ENCODE results near the gene PRDM15. TPM values are rescaled to one million over a fixed set of nuclear protein-coding genes. Genes with fewer than 3 reads are reported as not detected.

Gene PRDM15
- total and polyA plus RNA-seq, 7 donors = 1.2 to 6.9 (median 4.6) TPM

DNA sequence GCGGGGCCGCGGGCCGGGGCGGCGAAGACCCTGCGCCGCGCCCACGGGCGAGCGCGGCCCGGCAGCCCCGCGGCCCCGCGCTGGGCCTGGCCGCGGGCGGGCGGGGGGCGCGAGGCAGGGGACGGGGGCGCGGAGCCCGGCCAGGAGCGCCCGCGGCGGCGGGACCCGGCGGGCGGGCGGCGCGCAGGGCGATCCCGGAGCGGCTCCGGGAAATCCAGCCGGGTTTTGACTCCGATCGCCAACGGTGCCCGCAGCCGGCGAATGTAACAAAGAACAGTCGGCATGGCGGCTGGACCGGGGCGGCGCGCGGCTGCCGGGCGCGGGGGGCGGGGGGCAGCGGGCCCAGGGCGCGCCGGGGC lies 334 bp downstream of the PRDM15 start:
- 1% methylated on average over 65 of the region's 65 CpGs for WGBS, 2 donors
- no peaks in the 10 kb centered on the region for H3K36me3 ChIP-seq
- H3K4me1 ChIP-seq = peaks cover 0 to 28% (median 17%) of the 10 kb centered on the region in 4 donors
- no peaks in the 10 kb centered on the region for H3K9me3 ChIP-seq
- intact Hi-C loops (cut with DNase I) = loop anchor here (2.0 to 10.0 kb wide), 6 partner anchors 48 to 346 kb away; partner anchors contain the start of gene ZBTB21
- TF ChIP-seq POLR2AphosphoS5 (IDR thresholded peaks at IDR 0.05) = peak in 2 of 4 donors; percentile 16 to 31
- TF ChIP-seq POLR2A (IDR thresholded peaks at IDR 0.05) = no peak
- no peak for TF ChIP-seq EP300 (IDR thresholded peaks at IDR 0.05)
- no peaks in the 10 kb centered on the region for H3K27me3 ChIP-seq
- peak overlapping the region; percentile 51 to 89 (median 79) for H3K27ac ChIP-seq
- H3K4me3 ChIP-seq = peak overlapping the region; percentile 40 to 97 (median 86)
- DNase-seq = peak; percentile 90

DNA sequence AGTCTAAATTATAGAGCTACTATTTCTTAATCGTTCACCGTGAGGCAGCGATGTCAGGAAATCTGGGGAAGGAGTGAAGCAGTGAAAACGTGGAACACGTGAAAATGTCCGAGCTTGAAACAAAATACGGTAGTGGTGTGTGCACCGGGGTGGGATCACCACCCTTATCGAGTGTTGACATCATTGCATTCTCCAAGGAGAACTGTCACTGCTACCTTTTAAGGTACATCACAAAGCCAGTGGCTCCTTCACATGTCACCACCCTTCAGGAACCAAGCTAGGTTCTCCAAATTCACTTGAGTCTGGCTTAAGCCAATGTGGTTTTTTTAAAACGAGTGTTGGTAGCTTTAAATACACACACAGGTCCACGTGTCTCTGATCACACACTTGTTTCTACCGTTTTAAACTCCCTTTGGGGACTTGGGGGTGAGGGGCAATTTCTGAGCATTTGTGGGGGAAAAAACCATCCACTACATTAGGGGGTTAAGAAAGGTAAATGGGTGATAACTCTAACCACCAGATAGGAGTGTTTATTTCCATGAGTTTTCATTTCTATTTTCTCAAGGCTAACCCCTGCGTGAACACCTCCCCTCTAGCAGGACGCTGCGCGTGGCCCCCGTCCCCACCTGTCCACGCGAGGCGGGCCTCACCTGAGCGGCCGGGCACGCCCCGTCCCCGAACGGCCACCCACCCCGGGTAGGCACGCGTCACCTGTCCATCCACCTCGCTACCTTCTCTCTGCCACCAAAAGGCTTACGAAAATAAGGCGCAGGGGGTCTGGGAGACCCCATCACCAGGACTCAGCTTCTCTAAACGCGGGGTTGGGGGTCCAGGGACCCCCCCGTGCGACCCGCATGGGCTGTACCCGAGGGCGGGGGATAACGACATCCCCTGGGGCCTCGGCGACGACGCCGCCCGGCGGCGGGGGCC lies 978 bp downstream of the PRDM15 start:
- Histone ChIP-seq H3K27me3 (no peaks in the 10 kb centered on the region), H3K9me3 (no peaks in the 10 kb centered on the region), H3K4me3 (peak overlapping the region; percentile 40 to 97 (median 86)), H3K4me1 (peaks cover 0 to 28% (median 17%) of the 10 kb centered on the region in 4 donors), H3K27ac (peak overlapping the region; percentile 51 to 72 (median 70)), H3K36me3 (no peaks in the 10 kb centered on the region)
- intact Hi-C loops (cut with DNase I) = loop anchor here (2.0 to 10.0 kb wide), 6 partner anchors 49 to 347 kb away; partner anchors contain the start of gene ZBTB21
- DNase-seq = no peak
- peak in 1 of 4 donors; percentile 8 for TF ChIP-seq POLR2AphosphoS5 (IDR thresholded peaks at IDR 0.05)
- TF ChIP-seq POLR2A (IDR thresholded peaks at IDR 0.05) = no peak
- 2 to 6% methylated on average over 48 of the region's 48 CpGs for WGBS, 2 donors

DNA sequence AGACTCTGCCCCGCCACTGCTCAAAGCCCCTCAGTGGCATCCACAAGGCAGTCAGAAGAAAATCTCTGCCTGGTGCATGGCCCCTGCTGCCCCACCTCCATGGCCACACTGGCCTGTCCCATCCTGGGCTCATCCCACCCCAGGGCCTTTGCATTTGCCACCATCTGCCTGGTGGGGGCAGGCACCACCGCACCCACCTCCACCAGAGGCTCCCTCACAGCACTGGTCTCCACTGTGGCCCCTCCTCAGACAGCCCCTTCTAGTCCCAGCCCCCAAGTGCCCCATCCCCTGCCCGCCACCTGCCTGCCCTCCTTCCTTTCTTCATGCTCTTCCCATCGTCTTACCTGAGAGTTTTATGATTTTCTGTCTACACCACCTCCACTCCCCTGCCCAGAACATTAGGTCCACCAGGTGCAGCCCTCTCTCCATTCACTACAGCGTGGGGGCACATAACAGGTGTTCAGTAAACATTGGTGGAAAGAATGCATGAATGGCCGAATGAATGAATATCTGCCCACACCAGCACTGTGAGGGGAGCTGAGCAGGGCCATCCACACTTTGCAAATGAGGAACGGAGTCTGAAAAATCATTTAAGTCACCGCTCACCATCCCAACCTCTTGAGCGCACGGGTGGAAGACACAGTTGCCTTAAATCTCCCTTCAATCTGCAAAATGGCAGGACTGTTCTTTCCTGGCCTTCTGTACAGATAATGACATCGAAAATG lies 2.1 kb downstream of the PRDM15 start:
- H3K36me3 ChIP-seq = no peaks in the 10 kb centered on the region
- H3K4me1 ChIP-seq = peaks cover 0 to 28% (median 17%) of the 10 kb centered on the region in 4 donors
- H3K27me3 ChIP-seq = no peaks in the 10 kb centered on the region
- no peaks in the 10 kb centered on the region for H3K9me3 ChIP-seq
- intact Hi-C loops (cut with DNase I) = loop anchor here (5.0 to 10.0 kb wide), 4 partner anchors 50 to 348 kb away; no protein-coding TSS in a partner anchor
- WGBS, 2 donors = 91 to 94% methylated on average over 11 of the region's 11 CpGs
- H3K27ac ChIP-seq = no peak overlapping the region
- no peak for TF ChIP-seq EP300 (IDR thresholded peaks at IDR 0.05)
- no peak for TF ChIP-seq POLR2A (IDR thresholded peaks at IDR 0.05)
- no peak for TF ChIP-seq POLR2AphosphoS5 (IDR thresholded peaks at IDR 0.05)
- TF ChIP-seq, protein P1, sequence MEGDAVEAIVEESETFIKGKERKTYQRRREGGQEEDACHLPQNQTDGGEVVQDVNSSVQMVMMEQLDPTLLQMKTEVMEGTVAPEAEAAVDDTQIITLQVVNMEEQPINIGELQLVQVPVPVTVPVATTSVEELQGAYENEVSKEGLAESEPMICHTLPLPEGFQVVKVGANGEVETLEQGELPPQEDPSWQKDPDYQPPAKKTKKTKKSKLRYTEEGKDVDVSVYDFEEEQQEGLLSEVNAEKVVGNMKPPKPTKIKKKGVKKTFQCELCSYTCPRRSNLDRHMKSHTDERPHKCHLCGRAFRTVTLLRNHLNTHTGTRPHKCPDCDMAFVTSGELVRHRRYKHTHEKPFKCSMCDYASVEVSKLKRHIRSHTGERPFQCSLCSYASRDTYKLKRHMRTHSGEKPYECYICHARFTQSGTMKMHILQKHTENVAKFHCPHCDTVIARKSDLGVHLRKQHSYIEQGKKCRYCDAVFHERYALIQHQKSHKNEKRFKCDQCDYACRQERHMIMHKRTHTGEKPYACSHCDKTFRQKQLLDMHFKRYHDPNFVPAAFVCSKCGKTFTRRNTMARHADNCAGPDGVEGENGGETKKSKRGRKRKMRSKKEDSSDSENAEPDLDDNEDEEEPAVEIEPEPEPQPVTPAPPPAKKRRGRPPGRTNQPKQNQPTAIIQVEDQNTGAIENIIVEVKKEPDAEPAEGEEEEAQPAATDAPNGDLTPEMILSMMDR (IDR thresholded peaks at IDR 0.05) = no peak
- no peak for DNase-seq
- peak overlapping the region in 1 of 4 donors; percentile 97 for H3K4me3 ChIP-seq

DNA sequence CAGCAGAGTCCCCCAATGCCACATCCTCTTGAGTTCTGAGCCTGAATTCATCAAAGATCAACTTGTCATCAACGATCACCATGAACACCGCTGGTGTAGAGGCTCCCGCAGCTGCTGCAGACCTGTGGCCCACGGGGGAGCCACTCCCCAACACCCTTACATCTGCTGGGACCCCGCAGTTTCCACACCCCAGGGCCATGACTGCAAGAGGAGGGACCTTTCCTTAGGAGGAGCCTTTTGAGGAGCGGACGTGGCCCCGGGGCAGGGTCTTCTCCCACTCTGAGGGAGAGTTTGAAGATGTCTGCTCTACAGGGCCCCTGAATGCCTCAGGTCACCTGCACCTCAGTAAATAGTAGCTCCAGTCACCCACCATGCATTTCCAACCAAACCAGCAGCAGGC lies 2.7 kb downstream of the PRDM15 start:
- Histone ChIP-seq H3K4me3 (no peak overlapping the region), H3K9me3 (no peaks in the 10 kb centered on the region), H3K27me3 (no peaks in the 10 kb centered on the region), H3K4me1 (peaks cover 0 to 28% (median 19%) of the 10 kb centered on the region in 4 donors), H3K27ac (no peak overlapping the region), H3K36me3 (no peaks in the 10 kb centered on the region)
- DNase-seq = no peak
- intact Hi-C loops (cut with DNase I) = loop anchor here (5.0 to 10.0 kb wide), 4 partner anchors 51 to 348 kb away; no protein-coding TSS in a partner anchor
- 94% methylated on average over 8 of the region's 8 CpGs for WGBS, 2 donors
- TF ChIP-seq POLR2A (IDR thresholded peaks at IDR 0.05) (no peak), POLR2AphosphoS5 (IDR thresholded peaks at IDR 0.05) (no peak), EP300 (IDR thresholded peaks at IDR 0.05) (no peak)
- TF ChIP-seq, protein P1 (IDR thresholded peaks at IDR 0.05) = no peak

DNA sequence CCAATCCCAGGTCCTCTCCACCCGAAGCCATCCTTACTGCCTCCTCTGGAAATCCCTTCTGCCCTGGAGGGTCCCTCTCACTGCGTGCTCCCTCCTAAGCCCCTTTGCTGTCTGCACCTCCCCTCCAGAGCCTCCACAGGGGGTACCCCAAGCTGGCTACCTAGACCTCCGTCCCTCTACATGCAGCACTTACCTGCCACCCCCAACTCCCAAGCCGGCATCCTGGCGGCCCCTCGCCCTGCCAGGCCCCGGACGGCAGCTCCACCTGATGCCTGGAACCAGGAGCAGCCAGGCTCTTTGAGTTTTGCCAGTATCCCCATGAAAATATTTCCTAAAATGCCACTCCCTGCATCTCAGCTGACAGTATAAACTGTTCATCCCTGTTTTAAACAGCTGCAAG lies 4.1 kb downstream of the PRDM15 start:
- Histone ChIP-seq H3K36me3 (no peaks in the 10 kb centered on the region), H3K27ac (no peak overlapping the region), H3K27me3 (no peaks in the 10 kb centered on the region), H3K4me3 (no peak overlapping the region), H3K4me1 (peaks cover 0 to 37% (median 25%) of the 10 kb centered on the region in 4 donors), H3K9me3 (no peaks in the 10 kb centered on the region)
- no peak for DNase-seq
- intact Hi-C loops (cut with DNase I) = loop anchor here (5.0 to 10.0 kb wide), 4 partner anchors 52 to 350 kb away; no protein-coding TSS in a partner anchor
- WGBS, 2 donors = 94 to 97% methylated on average over 8 of the region's 8 CpGs
- TF ChIP-seq, protein P1 (IDR thresholded peaks at IDR 0.05) = no peak
- TF ChIP-seq POLR2AphosphoS5 (IDR thresholded peaks at IDR 0.05) = no peak
- no peak for TF ChIP-seq EP300 (IDR thresholded peaks at IDR 0.05)
- no peak for TF ChIP-seq POLR2A (IDR thresholded peaks at IDR 0.05)
